Suprapubic skin (tissue), 4 donors: ENCODE results near the gene SOD1. TPM values are rescaled to one million over a fixed set of nuclear protein-coding genes. Genes with fewer than 3 reads are reported as not detected.

Source experiments
- DNase-seq, 2 donors: peaks; one replicate each; pipeline ENCODE4 v3.0.0-alpha.2; 2019; ENCODE audit warnings: low spot score in 2 of 2
- H3K27ac ChIP-seq: fragments of 200-600 bp; sonication (generic); one replicate; pipeline ENCODE4 v1.5.1; 2019
- H3K27me3 ChIP-seq: fragments of 200-600 bp; sonication (generic); one replicate; pipeline ENCODE4 v1.5.1; 2019
- H3K36me3 ChIP-seq: fragments of 200-600 bp; sonication (generic); one replicate; pipeline ENCODE4 v1.5.1; 2019
- H3K4me1 ChIP-seq: fragments of 200-600 bp; sonication (generic); one replicate; pipeline ENCODE4 v1.5.1; 2019
- H3K4me3 ChIP-seq: fragments of 200-600 bp; sonication (generic); one replicate; pipeline ENCODE4 v1.5.1; 2019; ENCODE audit warnings: mild to moderate bottlenecking
- H3K9me3 ChIP-seq: fragments of 200-600 bp; sonication (generic); one replicate; pipeline ENCODE4 v1.5.1; 2019
- CTCF ChIP-seq, 2 donors: fragments of 200-600 bp in 1 of 2; fragments of 450-650 bp in 1 of 2; sonication (generic) in 1 of 2; IDR thresholded peaks; one replicate each; pipeline ENCODE4 v1.5.1; 2016 to 2019; ENCODE audit warnings: antibody characterized with exemption in 2 of 2, mild to moderate bottlenecking in 1 of 2, moderate library complexity in 1 of 2
- EP300 ChIP-seq: sonication (generic); formaldehyde crosslinking; IDR thresholded peaks from one replicate; pipeline ENCODE4 v1.6.1; 2017; ENCODE audit warnings: antibody characterized with exemption
- POLR2A ChIP-seq, 2 donors: fragments of 450-650 bp; IDR thresholded peaks; one replicate each; pipeline ENCODE4 v1.6.1; 2017; ENCODE audit warnings: antibody characterized with exemption in 2 of 2, mild to moderate bottlenecking in 2 of 2, moderate library complexity in 2 of 2
- POLR2AphosphoS5 ChIP-seq, 3 donors: sonication (generic); formaldehyde crosslinking; IDR thresholded peaks; one replicate each; pipeline ENCODE4 v1.6.1; 2017; ENCODE audit warnings: antibody characterized with exemption in 3 of 3
- WGBS: methylation state at CpG from one replicate; pipeline ENCODE4 v1.1.5; 2018; 5-methylcytosine and 5-hydroxymethylcytosine counted together
- total RNA-seq, 4 donors: library from RNA; depleted of rRNA; stranded (reverse); fragments of >200 nt; gene quantifications; one replicate each; pipeline ENCODE4 v1.1.0, GENCODE V29; 2016

SOD1 gene
- total RNA-seq, 4 donors from 2014 or later, result 123 to 173 (median 144) TPM

- H3K27me3 ChIP-seq, result no peaks in the 10 kb centered on the region
- H3K9me3 ChIP-seq, result no peaks in the 10 kb centered on the region
- peaks cover 16% of the 10 kb centered on the region for H3K36me3 ChIP-seq
- no peak for DNase-seq
- WGBS, result 89% methylated on average over 7 of the region's 7 CpGs
- H3K27ac ChIP-seq, result no peak overlapping the region
- no peak for TF ChIP-seq POLR2A (IDR thresholded peaks at IDR 0.05)
- TF ChIP-seq CTCF (IDR thresholded peaks at IDR 0.05), result no peak
- TF ChIP-seq EP300, result no peak
- no peak for TF ChIP-seq POLR2AphosphoS5 (IDR thresholded peaks at IDR 0.05)
- no peak overlapping the region for H3K4me3 ChIP-seq
- H3K4me1 ChIP-seq, result no peaks in the 10 kb centered on the region
Observed at GRCh38 chr21:31675318-31675717, 15.8 kb downstream of the SOD1 start.

- Histone ChIP-seq H3K27me3 (no peaks in the 10 kb centered on the region), H3K36me3 (peaks cover 18% of the 10 kb centered on the region), H3K9me3 (no peaks in the 10 kb centered on the region), H3K4me3 (no peak overlapping the region), H3K27ac (no peak overlapping the region), H3K4me1 (no peaks in the 10 kb centered on the region)
- no peak for DNase-seq
- 93% methylated on average over 2 of the region's 2 CpGs for WGBS
- TF ChIP-seq POLR2A (IDR thresholded peaks at IDR 0.05), result no peak
- no peak for TF ChIP-seq CTCF (IDR thresholded peaks at IDR 0.05)
- no peak for TF ChIP-seq EP300
- TF ChIP-seq POLR2AphosphoS5 (IDR thresholded peaks at IDR 0.05), result no peak
Observed at GRCh38 chr21:31675960-31676359, 16.5 kb downstream of the SOD1 start.

- no peaks in the 10 kb centered on the region for H3K9me3 ChIP-seq
- peaks cover 17% of the 10 kb centered on the region for H3K36me3 ChIP-seq
- no peaks in the 10 kb centered on the region for H3K4me1 ChIP-seq
- H3K27ac ChIP-seq, result no peak overlapping the region
- WGBS, result 98% methylated on average over 3 of the region's 3 CpGs
- H3K4me3 ChIP-seq, result no peak overlapping the region
- TF ChIP-seq POLR2A (IDR thresholded peaks at IDR 0.05), result no peak
- TF ChIP-seq CTCF (IDR thresholded peaks at IDR 0.05), result no peak
- DNase-seq, result no peak
- H3K27me3 ChIP-seq, result no peaks in the 10 kb centered on the region
Observed at GRCh38 chr21:31677047-31677446, 17.6 kb downstream of the SOD1 start.

GRCh38 chr21:31678478-31678877 lies 19.0 kb downstream of the SOD1 start:
- no peaks in the 10 kb centered on the region for H3K27me3 ChIP-seq
- H3K27ac ChIP-seq, result no peak overlapping the region
- H3K4me3 ChIP-seq, result no peak overlapping the region
- H3K4me1 ChIP-seq, result no peaks in the 10 kb centered on the region
- DNase-seq, result no peak
- TF ChIP-seq POLR2AphosphoS5 (IDR thresholded peaks at IDR 0.05) (no peak), POLR2A (IDR thresholded peaks at IDR 0.05) (no peak), CTCF (IDR thresholded peaks at IDR 0.05) (no peak), EP300 (no peak)
- peaks cover 29% of the 10 kb centered on the region for H3K36me3 ChIP-seq
- H3K9me3 ChIP-seq, result no peaks in the 10 kb centered on the region
- WGBS, result 93% methylated on average over 2 of the region's 2 CpGs

- H3K27me3 ChIP-seq, result no peaks in the 10 kb centered on the region
- H3K27ac ChIP-seq, result no peak overlapping the region
- H3K4me3 ChIP-seq, result no peak overlapping the region
- H3K4me1 ChIP-seq, result no peaks in the 10 kb centered on the region
- no peak for DNase-seq
- H3K9me3 ChIP-seq, result no peaks in the 10 kb centered on the region
- TF ChIP-seq CTCF (IDR thresholded peaks at IDR 0.05) (no peak), POLR2AphosphoS5 (IDR thresholded peaks at IDR 0.05) (no peak), POLR2A (IDR thresholded peaks at IDR 0.05) (no peak), EP300 (no peak)
- H3K36me3 ChIP-seq, result peaks cover 70% of the 10 kb centered on the region
Observed at GRCh38 chr21:31682620-31683019, 23.1 kb downstream of the SOD1 start.
